Measurements from ENCODE around the gene ABCG4.
"Not testable (repeated sequence)": the region's sequence is repeated elsewhere in the genome, so short reads cannot be mapped to it uniquely, and the experiment has no call there.

ABCG4 gene

GRCh38 chr11:119185981-119186634 is 37.3 kb downstream of the ABCG4 start:
- no peak for DNase-seq

- no peak for DNase-seq
Measured at GRCh38 chr11:119187123-119187892, 38.5 kb downstream of the ABCG4 start.

- DNase-seq, result no peak
Measured at GRCh38 chr11:119188067-119188466, 39.2 kb downstream of the ABCG4 start.

- DNase-seq, result no peak
Measured at GRCh38 chr11:119188887-119189286, 40.0 kb downstream of the ABCG4 start.

GRCh38 chr11:119189393-119189792 is 40.5 kb downstream of the ABCG4 start:
- no peak for DNase-seq

- DNase-seq, result no peak
Measured at GRCh38 chr11:119190531-119190930, 41.7 kb downstream of the ABCG4 start.

- DNase-seq, result not testable (repeated sequence)
Measured at GRCh38 chr11:119191265-119191664, 42.4 kb downstream of the ABCG4 start.

GRCh38 chr11:119192111-119192510 is 43.3 kb downstream of the ABCG4 start:
- DNase-seq, result no peak

GRCh38 chr11:119193001-119193400 is 44.1 kb downstream of the ABCG4 start:
- DNase-seq, result no peak

- DNase-seq, result no peak
Measured at GRCh38 chr11:119193626-119194025, 44.8 kb downstream of the ABCG4 start.

GRCh38 chr11:119194811-119195440 is 46.1 kb downstream of the ABCG4 start:
- DNase-seq, result no peak

GRCh38 chr11:119195680-119196079 is 46.8 kb downstream of the ABCG4 start:
- DNase-seq, result peak; percentile 60

GRCh38 chr11:119196833-119197483 is 48.1 kb downstream of the ABCG4 start:
- peak; percentile 69 for DNase-seq

GRCh38 chr11:119198925-119199324 is 50.1 kb downstream of the ABCG4 start:
- no peak for DNase-seq

GRCh38 chr11:119201236-119201635 is 52.4 kb downstream of the ABCG4 start:
- not testable (repeated sequence) for DNase-seq

GRCh38 chr11:119202554-119202953 is 53.7 kb downstream of the ABCG4 start:
- DNase-seq, result no peak

- DNase-seq, result no peak
Measured at GRCh38 chr11:119204066-119204465, 55.2 kb downstream of the ABCG4 start.

GRCh38 chr11:119205080-119205479 is 56.2 kb downstream of the ABCG4 start:
- no peak for DNase-seq

- DNase-seq, result peak; percentile 87
Measured at GRCh38 chr11:119205574-119206510, 57.0 kb downstream of the ABCG4 start, which contains the start of gene CBL. TSS of gene CBL (plus strand) at chr11:119206339. CDS start at chr11:119206418, 79 bp downstream.

- peak; percentile 10 for DNase-seq
Measured at GRCh38 chr11:119206511-119207414, 57.9 kb downstream of the ABCG4 start.

Data from fibroblast of skin of back (primary cell).